Upper lobe of left lung (tissue), 4 donors: ENCODE measurements around the gene MYL6B.
"Not testable (repeated sequence)": the region's sequence is repeated elsewhere in the genome, so short reads cannot be mapped to it uniquely, and the experiment has no call there.

ENCODE experiments used
- EP300 ChIP-seq, 4 donors: sonication (generic); formaldehyde crosslinking; IDR thresholded peaks; one replicate each; pipeline ENCODE4 v1.5.1; 2017; ENCODE audit warnings: antibody characterized with exemption in 4 of 4, control low read depth in 2 of 4
- TF ChIP-seq, protein P1 (sequence below), 6 experiments: fragments of 450-650 bp in 4 of 6; fragments of 200-600 bp in 2 of 6; sonication (generic) in 2 of 6; IDR thresholded peaks; one replicate each; pipeline ENCODE4 v1.5.1; 2016 to 2019; ENCODE audit warnings: antibody characterized with exemption in 6 of 6

DNA sequence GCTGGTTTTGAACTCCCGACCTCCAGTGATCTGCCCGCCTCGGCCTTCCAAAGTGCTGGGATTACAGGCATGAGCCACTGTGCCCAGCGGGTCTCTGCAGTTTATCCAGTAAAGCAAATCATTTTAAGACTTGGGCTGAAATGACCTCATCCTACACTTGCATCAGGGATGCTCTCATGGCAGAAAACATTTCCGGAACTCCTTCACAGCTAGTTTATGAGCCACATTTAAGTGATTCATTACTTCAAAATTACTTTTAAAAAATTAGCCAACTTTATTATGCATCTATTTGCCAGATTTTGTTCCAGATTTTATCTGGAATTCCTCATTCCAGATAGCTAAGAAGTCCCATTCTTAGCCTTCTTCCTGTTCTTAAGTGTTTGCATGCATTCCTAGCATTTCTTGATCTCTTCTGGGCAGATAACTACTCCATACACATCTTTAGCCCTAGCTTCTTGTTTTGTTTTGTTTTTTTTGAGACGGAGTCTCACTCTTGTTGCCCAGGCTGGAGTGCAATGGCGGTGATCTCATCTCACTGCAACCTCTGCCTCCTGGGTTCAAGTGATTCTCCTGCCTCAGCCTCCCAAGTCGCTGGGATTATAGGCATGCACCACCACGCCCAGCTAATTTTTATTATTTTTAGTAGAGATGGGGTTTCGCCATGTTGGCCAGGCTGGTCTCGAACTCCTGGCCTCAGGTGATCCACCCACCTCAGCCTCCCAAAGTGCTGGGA lies 44.6 kb downstream of the MYL6B start:
- not testable (repeated sequence) for TF ChIP-seq EP300 (IDR thresholded peaks at IDR 0.05)
- TF ChIP-seq, protein P1, sequence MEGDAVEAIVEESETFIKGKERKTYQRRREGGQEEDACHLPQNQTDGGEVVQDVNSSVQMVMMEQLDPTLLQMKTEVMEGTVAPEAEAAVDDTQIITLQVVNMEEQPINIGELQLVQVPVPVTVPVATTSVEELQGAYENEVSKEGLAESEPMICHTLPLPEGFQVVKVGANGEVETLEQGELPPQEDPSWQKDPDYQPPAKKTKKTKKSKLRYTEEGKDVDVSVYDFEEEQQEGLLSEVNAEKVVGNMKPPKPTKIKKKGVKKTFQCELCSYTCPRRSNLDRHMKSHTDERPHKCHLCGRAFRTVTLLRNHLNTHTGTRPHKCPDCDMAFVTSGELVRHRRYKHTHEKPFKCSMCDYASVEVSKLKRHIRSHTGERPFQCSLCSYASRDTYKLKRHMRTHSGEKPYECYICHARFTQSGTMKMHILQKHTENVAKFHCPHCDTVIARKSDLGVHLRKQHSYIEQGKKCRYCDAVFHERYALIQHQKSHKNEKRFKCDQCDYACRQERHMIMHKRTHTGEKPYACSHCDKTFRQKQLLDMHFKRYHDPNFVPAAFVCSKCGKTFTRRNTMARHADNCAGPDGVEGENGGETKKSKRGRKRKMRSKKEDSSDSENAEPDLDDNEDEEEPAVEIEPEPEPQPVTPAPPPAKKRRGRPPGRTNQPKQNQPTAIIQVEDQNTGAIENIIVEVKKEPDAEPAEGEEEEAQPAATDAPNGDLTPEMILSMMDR (IDR thresholded peaks at IDR 0.05) = not testable (repeated sequence)
